IMR-90 (cell line): ENCODE results near the gene NKD1. TPM values are rescaled to one million over a fixed set of nuclear protein-coding genes. Genes with fewer than 3 reads are reported as not detected.

Experiments used
- ATAC-seq: fragments of 200-7000 bp; cut with Tn5 transposase; 2 replicates; pipeline ENCODE4 v1.9.1; 2020; ENCODE audit warnings: low read depth, mild to moderate bottlenecking, moderate library complexity
- BruUV-seq: library from RNA; stranded (reverse); fragments of 400-500 nt; replicated peaks from 2 replicates; lab custom pipeline; 2021; lab: Mats Ljungman, UMichigan
- CTCF ChIA-PET: fragments of 300-600 bp; formaldehyde crosslinking; extraction: SDS; loops from one replicate; lab custom pipeline; 2021; ENCODE audit warnings: antibody characterized with exemption; lab: Yijun Ruan, JAX
- POLR2A ChIA-PET: fragments of 300-600 bp; sonication (Branson Sonifier 250); formaldehyde crosslinking; loops from one replicate; lab custom pipeline; 2022; ENCODE audit warnings: antibody characterized with exemption; ENCODE audit not compliant: unreplicated experiment; lab: Charles Lee
- DNase-seq: peaks from one replicate; pipeline ENCODE4 v3.0.0; 2013
- H2AFZ ChIP-seq: replicated peaks from 2 replicates; pipeline ENCODE3; 2013; ENCODE audit warnings: low read length, mild to moderate bottlenecking; ENCODE audit not compliant: poor library complexity
- H2AK5ac ChIP-seq: 2 replicates; pipeline ENCODE4 v1.6.1; 2013; ENCODE audit warnings: low read depth, low read length, inconsistent platforms
- H2AK9ac ChIP-seq: replicated peaks from 2 replicates; pipeline ENCODE3; 2013; ENCODE audit warnings: mild to moderate bottlenecking, low read depth, low read length, moderate library complexity; ENCODE audit not compliant: poor library complexity
- H2BK120ac ChIP-seq: 2 replicates; pipeline ENCODE4 v1.6.1; 2013; ENCODE audit warnings: low read depth, low read length, inconsistent platforms
- H2BK15ac ChIP-seq: 3 replicates; pipeline ENCODE4 v1.6.1; 2013; ENCODE audit warnings: low read depth, low read length, inconsistent platforms
- H2BK20ac ChIP-seq: 2 replicates; pipeline ENCODE4 v1.6.1; 2013; ENCODE audit warnings: low read depth, mild to moderate bottlenecking, inconsistent platforms, low read length, moderate library complexity
- H2BK5ac ChIP-seq: 2 replicates; pipeline ENCODE4 v1.6.1; 2013; ENCODE audit warnings: mild to moderate bottlenecking, low read depth, low read length, inconsistent platforms; ENCODE audit not compliant: poor library complexity, severe bottlenecking
- H3K14ac ChIP-seq: replicated peaks from 2 replicates; pipeline ENCODE4 v1.6.1; 2013; ENCODE audit warnings: low read depth, low read length, inconsistent platforms
- H3K18ac ChIP-seq: 2 replicates; pipeline ENCODE4 v1.6.1; 2013; ENCODE audit warnings: low read depth, low read length, control low read depth
- H3K23ac ChIP-seq: 2 replicates; pipeline ENCODE4 v1.6.1; 2013; ENCODE audit warnings: low read depth, low read length, inconsistent platforms
- H3K27ac ChIP-seq: 2 replicates; pipeline ENCODE4 v1.5.1; 2013; ENCODE audit warnings: mild to moderate bottlenecking, control low read depth, low read length; ENCODE audit not compliant: insufficient read depth
- H3K27me3 ChIP-seq: 2 replicates; pipeline ENCODE4 v1.6.1; 2013; ENCODE audit warnings: low read length; ENCODE audit not compliant: control insufficient read depth, insufficient read depth
- H3K36me3 ChIP-seq: 2 replicates; pipeline ENCODE4 v1.6.1; 2013; ENCODE audit warnings: low read length, mixed read lengths; ENCODE audit not compliant: control insufficient read depth, insufficient read depth
- H3K4ac ChIP-seq: 2 replicates; pipeline ENCODE4 v1.6.1; 2013; ENCODE audit warnings: low read depth, low read length, inconsistent platforms
- H3K4me1 ChIP-seq: 2 replicates; pipeline ENCODE4 v1.6.1; 2013; ENCODE audit warnings: low read length, mixed read lengths; ENCODE audit not compliant: control insufficient read depth, insufficient read depth
- H3K4me2 ChIP-seq: 2 replicates; pipeline ENCODE4 v1.6.1; 2013; ENCODE audit warnings: low read depth, mild to moderate bottlenecking, control low read depth, low read length, moderate library complexity
- H3K4me3 ChIP-seq: 2 replicates; pipeline ENCODE4 v1.5.1; 2013; ENCODE audit warnings: low read depth, mild to moderate bottlenecking, control low read depth, low read length, moderate library complexity; ENCODE audit not compliant: insufficient read depth
- H3K56ac ChIP-seq: 2 replicates; pipeline ENCODE4 v1.6.1; 2013; ENCODE audit warnings: low read length, inconsistent platforms; ENCODE audit not compliant: insufficient read depth; ENCODE audit errors: extremely low read depth
- H3K79me1 ChIP-seq, 2 experiments: 2 replicates each; pipeline ENCODE4 v1.6.1; 2013; ENCODE audit warnings: low read length in 2 of 2, inconsistent platforms in 1 of 2, low read depth in 1 of 2
- H3K9ac ChIP-seq: 2 replicates; pipeline ENCODE4 v1.6.1; 2013; ENCODE audit warnings: low read depth, low read length, control low read depth
- H3K9me1 ChIP-seq: 2 replicates; pipeline ENCODE4 v1.6.1; 2013; ENCODE audit warnings: low read length, inconsistent platforms; ENCODE audit not compliant: insufficient read depth
- H3K9me3 ChIP-seq: 2 replicates; pipeline ENCODE4 v1.6.1; 2013; ENCODE audit warnings: low read length; ENCODE audit not compliant: control insufficient read depth, insufficient read depth
- H4K20me1 ChIP-seq: 2 replicates; pipeline ENCODE4 v1.6.1; 2013; ENCODE audit warnings: low read length, inconsistent platforms; ENCODE audit not compliant: insufficient read depth
- H4K5ac ChIP-seq: 2 replicates; pipeline ENCODE4 v1.6.1; 2013; ENCODE audit warnings: mild to moderate bottlenecking, low read depth, low read length, control low read depth
- H4K8ac ChIP-seq, 2 experiments: 2 replicates each; pipeline ENCODE4 v1.6.1; 2013; ENCODE audit warnings: low read depth in 2 of 2, low read length in 2 of 2, control low read depth in 1 of 2, inconsistent platforms in 1 of 2
- H4K91ac ChIP-seq: 2 replicates; pipeline ENCODE4 v1.6.1; 2013; ENCODE audit warnings: low read depth, low read length, inconsistent platforms; ENCODE audit not compliant: insufficient read depth
- BHLHE40 ChIP-seq: fragments of 150-350 bp; IDR thresholded peaks from 2 replicates; pipeline ENCODE4 v1.6.1; 2016; ENCODE audit warnings: mild to moderate bottlenecking, low read depth, low read length
- CEBPB ChIP-seq: IDR thresholded peaks from 2 replicates; pipeline ENCODE4 v1.6.1; 2012; ENCODE audit warnings: low read depth, low read length, improper control_type of control experiment
- CHD1 ChIP-seq: IDR thresholded peaks from 2 replicates; pipeline ENCODE4 v1.6.1; 2012; ENCODE audit warnings: low read depth, low read length, improper control_type of control experiment
- FOS ChIP-seq: fragments of 150-350 bp; IDR thresholded peaks from 2 replicates; pipeline ENCODE4 v1.6.1; 2016; ENCODE audit warnings: low read depth, low read length
- MAFK ChIP-seq: IDR thresholded peaks from 2 replicates; pipeline ENCODE4 v1.6.1; 2012; ENCODE audit warnings: low read depth, low read length, improper control_type of control experiment
- MAZ ChIP-seq: IDR thresholded peaks from 2 replicates; pipeline ENCODE4 v1.6.1; 2012; ENCODE audit warnings: low read depth, mild to moderate bottlenecking, low read length, improper control_type of control experiment, moderate library complexity, borderline replicate concordance
- MXI1 ChIP-seq: IDR thresholded peaks from 2 replicates; pipeline ENCODE4 v1.6.1; 2012; ENCODE audit warnings: low read depth, mild to moderate bottlenecking, low read length, moderate library complexity, borderline replicate concordance
- NFE2L2 ChIP-seq: fragments of 150-350 bp; IDR thresholded peaks from 2 replicates; pipeline ENCODE4 v1.6.1; 2016; ENCODE audit warnings: low read depth, mild to moderate bottlenecking, low read length
- POLR2A ChIP-seq: IDR thresholded peaks from 2 replicates; pipeline ENCODE4 v1.6.1; 2012; ENCODE audit warnings: mild to moderate bottlenecking, low read depth, low read length
- RAD21 ChIP-seq: IDR thresholded peaks from 2 replicates; pipeline ENCODE4 v1.6.1; 2012; ENCODE audit warnings: low read length, improper control_type of control experiment
- RCOR1 ChIP-seq: IDR thresholded peaks from 2 replicates; pipeline ENCODE4 v1.6.1; 2012; ENCODE audit warnings: mild to moderate bottlenecking, low read length, improper control_type of control experiment; ENCODE audit not compliant: insufficient replicate concordance
- RFX5 ChIP-seq: IDR thresholded peaks from 2 replicates; pipeline ENCODE4 v1.8.0; 2012; ENCODE audit warnings: low read depth, mild to moderate bottlenecking, low read length, moderate library complexity
- SMC3 ChIP-seq: fragments of 150-350 bp; IDR thresholded peaks from 2 replicates; pipeline ENCODE4 v1.6.1; 2016; ENCODE audit warnings: low read depth, mild to moderate bottlenecking, antibody characterized with exemption, low read length, moderate library complexity
- USF2 ChIP-seq: fragments of 150-350 bp; IDR thresholded peaks from 2 replicates; pipeline ENCODE4 v1.6.1; 2017; ENCODE audit warnings: mild to moderate bottlenecking, antibody characterized with exemption, low read length, low read depth
- WGBS, 2 experiments: methylation state at CpG; one replicate each; pipeline versions ENCODE4 v1.1.5 to v1.1.7; 2013; ENCODE audit warnings: missing lambda C conversion rate in 2 of 2; ENCODE audit not compliant: insufficient read length in 1 of 2; ENCODE audit errors: extremely low coverage in 2 of 2; 5-methylcytosine and 5-hydroxymethylcytosine counted together
- dilution Hi-C: fragments of 300-500 bp; cut with HindIII; formaldehyde crosslinking; loops from one replicate; pipeline ENCODE4 v1.14.3; 2018; ENCODE audit warnings: low sequenced_read_pairs; ENCODE audit not compliant: unreplicated experiment
- in situ Hi-C: fragments of 300-500 bp; cut with MboI; formaldehyde crosslinking; loops from 3 replicates; pipeline ENCODE4 v1.14.3; 2019; ENCODE audit warnings: low sequenced_read_pairs, inconsistent platforms, mixed read lengths
- intact Hi-C: fragments of 100-400 bp; cut with micrococcal nuclease; formaldehyde crosslinking; loops from 2 replicates; pipeline ENCODE4 v1.10.0; 2022
- polyA plus RNA-seq, 3 experiments: library from polyadenylated mRNA; depleted of rRNA; stranded (reverse); fragments of >200 nt; gene quantifications; 2 replicates each; pipeline ENCODE4 v1.2.3, GENCODE V29; 2012; ENCODE audit warnings: low replicate concordance in 1 of 3
- total RNA-seq: library from RNA; depleted of rRNA; stranded (reverse); fragments of >200 nt; gene quantifications from 2 replicates; pipeline ENCODE4 v1.2.3, GENCODE V29; 2012
- TF ChIP-seq, protein P1 (sequence below): fragments of 150-350 bp; IDR thresholded peaks from 2 replicates; pipeline ENCODE4 v1.6.1; 2016; ENCODE audit warnings: low read depth, mild to moderate bottlenecking, low read length, moderate library complexity, borderline replicate concordance
- TF ChIP-seq, protein P2 (sequence below): conservative IDR thresholded peaks from 2 replicates; pipeline ENCODE4 v1.5.1; 2012; ENCODE audit warnings: mild to moderate bottlenecking, low read depth, low read length, improper control_type of control experiment

NKD1 gene
- total and polyA plus RNA-seq, 2 of the 4 experiments (the other 2 are of a cell fraction) = not detected

- Histone ChIP-seq H3K27ac (no peak overlapping the region), H4K91ac (no peak overlapping the region), H3K4me1 (peaks cover 2% of the 10 kb centered on the region; the same call in 1 of the 2 replicates), H2BK15ac (no peak overlapping the region), H3K4me2 (no peak overlapping the region), H2AK5ac (no peak overlapping the region), H3K79me1 (no peaks in the 10 kb centered on the region), H3K4ac (no peak overlapping the region), H3K9me3 (peaks cover 2% of the 10 kb centered on the region; the same call in 1 of the 2 replicates), H3K9ac (no peak overlapping the region), H2BK5ac (no peak overlapping the region), H2AK9ac (no peak overlapping the region), H3K14ac (no peak overlapping the region), H4K5ac (no peak overlapping the region), H3K56ac (no peak overlapping the region), H4K8ac (no peak overlapping the region), H3K36me3 (no peaks in the 10 kb centered on the region), H3K9me1 (no peaks in the 10 kb centered on the region), H3K18ac (no peak overlapping the region), H2AFZ (no peak overlapping the region), H3K27me3 (peaks cover 44% of the 10 kb centered on the region), H2BK20ac (no peak overlapping the region), H2BK120ac (no peak overlapping the region), H3K23ac (no peak overlapping the region), H3K4me3 (no peak overlapping the region), H4K20me1 (no peaks in the 10 kb centered on the region)
- CTCF ChIA-PET = no interaction called here
- 47% methylated on average over 5 of the region's 7 CpGs; no CpG with 5 or more reads in 1 of the 2 experiments for WGBS, 2 experiments
- POLR2A ChIA-PET = no interaction called here
- BruUV-seq = no TSS peak
- dilution Hi-C loops (no loop called here), intact Hi-C loops (no loop called here), in situ Hi-C loops (no loop called here)
- TF ChIP-seq, protein P1, sequence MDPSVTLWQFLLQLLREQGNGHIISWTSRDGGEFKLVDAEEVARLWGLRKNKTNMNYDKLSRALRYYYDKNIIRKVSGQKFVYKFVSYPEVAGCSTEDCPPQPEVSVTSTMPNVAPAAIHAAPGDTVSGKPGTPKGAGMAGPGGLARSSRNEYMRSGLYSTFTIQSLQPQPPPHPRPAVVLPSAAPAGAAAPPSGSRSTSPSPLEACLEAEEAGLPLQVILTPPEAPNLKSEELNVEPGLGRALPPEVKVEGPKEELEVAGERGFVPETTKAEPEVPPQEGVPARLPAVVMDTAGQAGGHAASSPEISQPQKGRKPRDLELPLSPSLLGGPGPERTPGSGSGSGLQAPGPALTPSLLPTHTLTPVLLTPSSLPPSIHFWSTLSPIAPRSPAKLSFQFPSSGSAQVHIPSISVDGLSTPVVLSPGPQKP = no peak
- TF ChIP-seq FOS (no peak), CHD1 (no peak), MXI1 (no peak), MAZ (no peak), BHLHE40 (no peak), MAFK (no peak), CEBPB (no peak), RFX5 (no peak), USF2 (no peak), SMC3 (no peak), RCOR1 (no peak), RAD21 (no peak), NFE2L2 (no peak), POLR2A (no peak)
- TF ChIP-seq, protein P2, sequence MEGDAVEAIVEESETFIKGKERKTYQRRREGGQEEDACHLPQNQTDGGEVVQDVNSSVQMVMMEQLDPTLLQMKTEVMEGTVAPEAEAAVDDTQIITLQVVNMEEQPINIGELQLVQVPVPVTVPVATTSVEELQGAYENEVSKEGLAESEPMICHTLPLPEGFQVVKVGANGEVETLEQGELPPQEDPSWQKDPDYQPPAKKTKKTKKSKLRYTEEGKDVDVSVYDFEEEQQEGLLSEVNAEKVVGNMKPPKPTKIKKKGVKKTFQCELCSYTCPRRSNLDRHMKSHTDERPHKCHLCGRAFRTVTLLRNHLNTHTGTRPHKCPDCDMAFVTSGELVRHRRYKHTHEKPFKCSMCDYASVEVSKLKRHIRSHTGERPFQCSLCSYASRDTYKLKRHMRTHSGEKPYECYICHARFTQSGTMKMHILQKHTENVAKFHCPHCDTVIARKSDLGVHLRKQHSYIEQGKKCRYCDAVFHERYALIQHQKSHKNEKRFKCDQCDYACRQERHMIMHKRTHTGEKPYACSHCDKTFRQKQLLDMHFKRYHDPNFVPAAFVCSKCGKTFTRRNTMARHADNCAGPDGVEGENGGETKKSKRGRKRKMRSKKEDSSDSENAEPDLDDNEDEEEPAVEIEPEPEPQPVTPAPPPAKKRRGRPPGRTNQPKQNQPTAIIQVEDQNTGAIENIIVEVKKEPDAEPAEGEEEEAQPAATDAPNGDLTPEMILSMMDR = no peak
- DNase-seq = no peak
- no peak for ATAC-seq
Observed at GRCh38 chr16:50553182-50553710, 5.0 kb downstream of the NKD1 start.
